Ishikawa (cell line): Measurements from ENCODE around the gene ROBO2.

Source experiments
- CEBPB ChIP-seq: IDR thresholded peaks from 2 replicates; pipeline ENCODE4 v1.6.1; 2012
- CREB1 ChIP-seq: IDR thresholded peaks from 2 replicates; pipeline ENCODE4 v1.6.1; 2012; ENCODE audit warnings: low read depth
- EGR1 ChIP-seq: IDR thresholded peaks from 2 replicates; pipeline ENCODE4 v1.6.1; 2012
- EP300 ChIP-seq: IDR thresholded peaks from 2 replicates; pipeline ENCODE4 v1.6.1; 2012; ENCODE audit warnings: borderline replicate concordance
- FOXM1 ChIP-seq: IDR thresholded peaks from 2 replicates; pipeline ENCODE4 v1.6.1; 2012; ENCODE audit warnings: low read depth, borderline replicate concordance
- MAX ChIP-seq: IDR thresholded peaks from 2 replicates; pipeline ENCODE4 v1.6.1; 2012
- NFIC ChIP-seq: IDR thresholded peaks from 2 replicates; pipeline ENCODE4 v1.6.1; 2012
- RAD21 ChIP-seq: IDR thresholded peaks from 2 replicates; pipeline ENCODE4 v1.6.1; 2012; ENCODE audit warnings: low read depth
- REST ChIP-seq: IDR thresholded peaks from 2 replicates; pipeline ENCODE4 v1.6.1; 2012; ENCODE audit warnings: low read depth, mild to moderate bottlenecking
- TAF1 ChIP-seq: IDR thresholded peaks from 2 replicates; pipeline ENCODE4 v1.6.1; 2012; ENCODE audit warnings: low read depth, mild to moderate bottlenecking
- TCF12 ChIP-seq: IDR thresholded peaks from 2 replicates; pipeline ENCODE4 v1.6.1; 2012; ENCODE audit warnings: low read depth
- YY1 ChIP-seq: IDR thresholded peaks from 2 replicates; pipeline ENCODE4 v1.6.1; 2012; ENCODE audit warnings: low read depth
- ZBTB7A ChIP-seq: IDR thresholded peaks from 2 replicates; pipeline ENCODE4 v1.6.1; 2012; ENCODE audit warnings: low read depth
- TF ChIP-seq, protein P1 (sequence below): IDR thresholded peaks from 2 replicates; pipeline ENCODE4 v1.6.1; 2012

The ROBO2 gene

GRCh38 chr3:77279276-77279675 lies 239.4 kb downstream of the ROBO2 start:
- no peak for TF ChIP-seq YY1
- no peak for TF ChIP-seq EP300
- TF ChIP-seq CEBPB = no peak
- no peak for TF ChIP-seq ZBTB7A
- TF ChIP-seq CREB1 = no peak
- no peak for TF ChIP-seq REST
- TF ChIP-seq, protein P1, sequence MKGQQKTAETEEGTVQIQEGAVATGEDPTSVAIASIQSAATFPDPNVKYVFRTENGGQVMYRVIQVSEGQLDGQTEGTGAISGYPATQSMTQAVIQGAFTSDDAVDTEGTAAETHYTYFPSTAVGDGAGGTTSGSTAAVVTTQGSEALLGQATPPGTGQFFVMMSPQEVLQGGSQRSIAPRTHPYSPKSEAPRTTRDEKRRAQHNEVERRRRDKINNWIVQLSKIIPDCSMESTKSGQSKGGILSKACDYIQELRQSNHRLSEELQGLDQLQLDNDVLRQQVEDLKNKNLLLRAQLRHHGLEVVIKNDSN = no peak
- TF ChIP-seq EGR1 = no peak
- no peak for TF ChIP-seq NFIC
- no peak for TF ChIP-seq MAX
- no peak for TF ChIP-seq TAF1
- TF ChIP-seq FOXM1 = no peak

DNA sequence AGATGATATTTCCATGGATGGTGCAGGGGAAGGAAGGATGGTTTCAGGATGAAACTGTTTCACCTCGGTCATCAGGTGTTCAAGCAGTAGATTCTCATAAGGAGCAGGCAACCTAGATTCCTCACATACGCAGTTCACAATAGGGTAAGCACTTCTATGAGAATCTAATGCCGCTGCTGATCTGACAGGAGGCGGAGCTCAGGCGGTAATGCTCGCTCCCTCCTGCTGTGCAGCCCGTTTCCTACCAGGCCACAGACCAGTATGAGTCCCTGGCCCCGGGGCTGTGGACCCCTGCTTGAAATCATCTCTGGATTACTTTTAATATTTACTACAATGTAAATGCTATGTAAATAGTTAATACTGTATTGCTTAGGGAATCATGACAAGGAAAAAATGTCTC lies 241.8 kb downstream of the ROBO2 start:
- TF ChIP-seq TAF1 (no peak), ZBTB7A (no peak), EGR1 (no peak), EP300 (no peak), MAX (no peak)

- TF ChIP-seq RAD21 (no peak), NFIC (no peak), TCF12 (no peak), YY1 (no peak), MAX (no peak)
- TF ChIP-seq, protein P1 = no peak
These were observed 243.2 kb downstream of the ROBO2 start for GRCh38 chr3:77283108-77283507.

- no peak for TF ChIP-seq EP300
- no peak for TF ChIP-seq RAD21
- no peak for TF ChIP-seq CREB1
- no peak for TF ChIP-seq FOXM1
- TF ChIP-seq NFIC = no peak
- no peak for TF ChIP-seq ZBTB7A
- TF ChIP-seq REST = no peak
- no peak for TF ChIP-seq MAX
- no peak for TF ChIP-seq EGR1
- no peak for TF ChIP-seq YY1
- TF ChIP-seq, protein P1 = no peak
- no peak for TF ChIP-seq CEBPB
These were observed 248.4 kb downstream of the ROBO2 start for GRCh38 chr3:77288348-77288747.

GRCh38 chr3:77296527-77296926 lies 256.6 kb downstream of the ROBO2 start:
- TF ChIP-seq TAF1 (no peak), RAD21 (no peak)

GRCh38 chr3:77298417-77298816 lies 258.5 kb downstream of the ROBO2 start:
- TF ChIP-seq MAX (no peak), FOXM1 (no peak), TAF1 (no peak), EGR1 (no peak), CEBPB (no peak), RAD21 (no peak)
- TF ChIP-seq, protein P1 = no peak
